GM18505 (cell line): ENCODE measurements around the gene MMP28.

Experiments used
- ATAC-seq: cut with Tn5 transposase; IDR thresholded peaks from one replicate; pipeline ENCODE4 v1.9.1; 2021; ENCODE audit not compliant: unreplicated experiment
- POLR2A ChIP-seq: IDR thresholded peaks from 4 replicates; pipeline ENCODE4 v1.6.1; 2011; ENCODE audit warnings: borderline replicate concordance; ENCODE audit not compliant: insufficient read depth, insufficient read length; ENCODE audit errors: extremely low read depth

MMP28 gene, protein sequence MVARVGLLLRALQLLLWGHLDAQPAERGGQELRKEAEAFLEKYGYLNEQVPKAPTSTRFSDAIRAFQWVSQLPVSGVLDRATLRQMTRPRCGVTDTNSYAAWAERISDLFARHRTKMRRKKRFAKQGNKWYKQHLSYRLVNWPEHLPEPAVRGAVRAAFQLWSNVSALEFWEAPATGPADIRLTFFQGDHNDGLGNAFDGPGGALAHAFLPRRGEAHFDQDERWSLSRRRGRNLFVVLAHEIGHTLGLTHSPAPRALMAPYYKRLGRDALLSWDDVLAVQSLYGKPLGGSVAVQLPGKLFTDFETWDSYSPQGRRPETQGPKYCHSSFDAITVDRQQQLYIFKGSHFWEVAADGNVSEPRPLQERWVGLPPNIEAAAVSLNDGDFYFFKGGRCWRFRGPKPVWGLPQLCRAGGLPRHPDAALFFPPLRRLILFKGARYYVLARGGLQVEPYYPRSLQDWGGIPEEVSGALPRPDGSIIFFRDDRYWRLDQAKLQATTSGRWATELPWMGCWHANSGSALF

GRCh38 chr17:35795007-35795870 is at the start of gene MMP28:
TSS of gene MMP28 (minus strand) at chr17:35795641. CDS start at chr17:35795377, 264 bp downstream.
- no peak for ATAC-seq

DNA sequence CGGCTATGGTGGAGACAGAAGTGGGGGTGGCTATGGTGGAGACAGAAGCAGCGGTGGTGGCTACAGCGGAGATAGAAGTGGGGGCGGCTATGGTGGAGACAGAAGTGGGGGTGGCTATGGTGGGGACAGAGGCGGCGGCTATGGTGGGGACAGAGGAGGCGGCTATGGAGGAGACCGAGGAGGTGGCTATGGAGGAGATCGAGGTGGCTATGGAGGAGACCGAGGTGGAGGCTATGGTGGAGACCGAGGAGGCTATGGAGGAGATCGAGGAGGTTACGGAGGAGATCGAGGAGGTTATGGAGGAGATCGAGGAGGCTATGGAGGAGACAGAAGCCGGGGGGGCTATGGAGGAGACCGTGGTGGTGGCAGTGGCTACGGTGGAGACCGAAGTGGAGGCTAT is 49.1 kb upstream of the MMP28 start:
- ATAC-seq = no peak
- TF ChIP-seq POLR2A = no peak

More at GRCh38 chr17:35795007-35795870, at the start of gene MMP28:
- TF ChIP-seq POLR2A = no peak

GRCh38 chr17:35843698-35844097 is 48.3 kb upstream of the MMP28 start:
- no peak for ATAC-seq
- TF ChIP-seq POLR2A = no peak

DNA sequence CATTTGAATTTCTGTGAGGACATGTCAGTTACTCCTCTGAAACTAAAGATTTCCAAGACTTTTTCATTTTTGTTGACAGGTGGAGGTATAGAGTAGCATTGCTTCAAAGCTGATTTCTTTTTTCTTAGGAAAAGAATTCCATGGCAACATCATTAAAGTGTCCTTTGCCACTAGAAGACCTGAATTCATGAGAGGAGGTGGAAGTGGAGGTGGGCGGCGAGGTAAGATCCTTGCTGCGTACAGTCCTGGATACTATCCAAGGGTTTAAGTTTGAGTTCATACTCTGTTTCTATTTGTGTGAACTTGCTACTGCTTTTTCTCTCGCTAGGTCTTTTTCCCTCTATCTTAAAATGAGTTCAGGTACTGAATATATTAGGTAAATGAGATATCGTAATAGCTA is 46.8 kb upstream of the MMP28 start:
- ATAC-seq = no peak
- TF ChIP-seq POLR2A = no peak

GRCh38 chr17:35841505-35841904 is 46.1 kb upstream of the MMP28 start:
- no peak for TF ChIP-seq POLR2A

DNA sequence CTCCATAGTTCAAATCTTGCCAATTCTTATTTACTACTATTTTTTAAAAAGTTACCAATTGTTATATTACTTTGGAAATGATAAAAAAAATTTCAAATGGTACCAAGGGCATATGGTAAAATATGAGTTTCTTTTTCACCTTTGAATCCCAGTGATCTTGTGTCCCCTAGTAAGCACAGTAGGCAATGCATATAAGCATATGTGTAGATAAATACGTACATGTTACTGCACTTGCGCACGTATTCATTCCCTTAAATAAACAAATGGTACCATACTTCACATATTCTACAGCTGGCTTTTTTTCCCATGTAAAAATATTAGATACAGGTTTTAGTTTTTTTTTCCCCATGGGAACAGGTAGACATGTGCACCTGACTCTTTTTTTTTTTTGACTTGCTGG is 45.7 kb upstream of the MMP28 start:
- no peak for TF ChIP-seq POLR2A
- no peak for ATAC-seq

More at GRCh38 chr17:35841505-35841904, 46.1 kb upstream of the MMP28 start:
- no peak for ATAC-seq

- no peak for TF ChIP-seq POLR2A
- no peak for ATAC-seq
These were observed 29.8 kb upstream of the MMP28 start for GRCh38 chr17:35825206-35825605.

DNA sequence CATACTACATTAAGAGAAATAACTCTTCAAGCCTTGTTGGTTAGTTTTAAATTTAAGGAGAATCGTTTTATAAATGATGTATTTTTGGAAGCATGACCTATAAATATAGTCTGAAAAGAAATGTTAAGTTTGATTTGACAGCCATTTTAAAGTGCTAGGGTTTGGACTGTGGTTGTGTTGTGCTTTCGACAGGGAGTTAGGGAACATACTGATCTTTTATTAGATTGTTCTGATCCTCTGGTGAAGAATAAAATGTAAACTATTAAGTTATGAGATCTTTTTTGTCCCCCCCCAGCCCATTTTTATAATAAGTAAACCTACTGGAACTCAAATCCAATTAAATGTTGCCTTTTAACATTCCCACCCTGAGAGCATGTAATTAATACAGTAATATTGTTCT is 25.9 kb upstream of the MMP28 start:
- TF ChIP-seq POLR2A = no peak
- no peak for ATAC-seq

DNA sequence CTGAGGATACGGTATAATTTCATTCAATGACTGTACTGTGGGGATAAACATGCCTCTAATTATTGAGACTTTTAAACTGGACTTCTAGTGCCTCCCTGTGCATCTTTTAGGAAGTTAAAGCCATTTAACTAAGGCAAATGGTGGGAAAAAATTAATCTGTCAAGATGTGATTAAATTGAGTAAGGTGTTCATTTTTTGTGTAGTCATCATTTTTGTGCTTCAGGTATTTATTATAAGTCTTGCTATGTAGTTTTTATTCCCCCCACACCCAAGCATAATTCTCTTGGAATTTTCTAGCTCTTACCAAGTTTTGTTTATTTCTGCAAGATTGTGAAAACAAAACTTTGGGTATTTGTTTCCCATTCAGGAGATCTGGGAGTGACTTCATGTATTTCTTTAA is 24.0 kb upstream of the MMP28 start:
- ATAC-seq = no peak

DNA sequence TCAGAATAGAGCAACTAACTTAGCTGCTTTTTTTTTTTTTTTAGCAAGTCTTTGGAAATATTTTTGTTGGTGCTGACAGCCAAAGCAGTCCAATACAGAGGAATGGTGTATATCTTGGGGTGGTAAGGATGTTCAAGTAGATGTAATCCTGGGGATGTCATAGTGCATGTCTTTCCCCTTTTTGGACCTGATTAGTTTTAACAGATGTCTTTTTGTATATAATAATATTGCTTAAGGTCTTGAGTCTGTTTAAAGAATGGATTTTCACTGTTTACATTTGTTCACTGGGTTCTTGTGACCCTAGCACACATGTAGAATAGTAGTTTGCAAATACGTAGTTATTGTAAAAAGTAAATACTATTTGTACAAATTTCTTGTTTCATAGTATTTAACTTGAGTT is 21.8 kb upstream of the MMP28 start:
- TF ChIP-seq POLR2A = no peak
- no peak for ATAC-seq

More for the DNA sequence above, 24.0 kb upstream of the MMP28 start:
- TF ChIP-seq POLR2A = no peak

GRCh38 chr17:35816723-35817122 is 21.3 kb upstream of the MMP28 start:
- ATAC-seq = no peak
- TF ChIP-seq POLR2A = no peak

DNA sequence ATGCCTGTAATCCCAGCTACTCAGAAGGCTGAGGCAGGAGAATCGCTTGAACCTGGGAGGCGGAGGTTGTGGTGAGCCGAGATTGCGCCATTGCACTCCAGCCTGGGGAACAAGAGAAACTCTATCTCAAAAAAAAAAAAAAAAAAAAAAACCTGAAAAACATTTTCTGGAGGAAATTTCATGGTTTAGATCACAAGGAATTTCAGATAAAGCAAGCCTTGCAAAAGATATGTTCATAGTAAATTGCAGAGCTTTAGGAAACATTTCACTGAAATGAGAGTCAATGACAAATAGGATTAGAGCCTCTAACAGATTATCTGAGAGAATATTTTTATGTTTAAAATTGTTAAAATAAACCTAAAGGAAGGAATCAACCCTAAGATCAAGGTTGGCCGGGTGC is 17.0 kb upstream of the MMP28 start:
- no peak for ATAC-seq
- TF ChIP-seq POLR2A = no peak

DNA sequence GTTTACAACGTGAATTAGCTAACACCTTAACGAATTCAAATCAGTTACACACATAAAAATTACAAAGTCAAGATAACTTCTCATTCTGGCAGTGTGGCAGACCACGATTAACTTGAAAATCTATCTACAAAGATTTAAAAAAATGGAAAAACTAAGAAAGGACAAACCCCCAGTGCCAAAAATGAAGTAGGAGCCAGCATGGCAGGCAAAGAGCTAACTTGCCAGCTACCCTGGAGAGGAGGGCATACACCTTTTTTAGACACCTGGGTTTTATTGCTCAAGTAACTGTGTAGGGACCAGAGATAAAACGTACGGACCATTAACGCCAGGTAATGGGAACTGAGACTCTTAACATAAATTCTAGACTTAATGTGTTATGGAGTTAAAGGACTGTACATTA is 16.3 kb upstream of the MMP28 start:
- no peak for TF ChIP-seq POLR2A
- no peak for ATAC-seq
